Fibroblast of skin of left biceps (primary cell): ENCODE data around the gene SEMA5A.

Experiments used
- DNase-seq, 2 experiments: peaks; one replicate each; pipeline ENCODE4 v3.0.0-alpha.2; 2013; ENCODE audit warnings: low read depth in 2 of 2

The SEMA5A gene, protein sequence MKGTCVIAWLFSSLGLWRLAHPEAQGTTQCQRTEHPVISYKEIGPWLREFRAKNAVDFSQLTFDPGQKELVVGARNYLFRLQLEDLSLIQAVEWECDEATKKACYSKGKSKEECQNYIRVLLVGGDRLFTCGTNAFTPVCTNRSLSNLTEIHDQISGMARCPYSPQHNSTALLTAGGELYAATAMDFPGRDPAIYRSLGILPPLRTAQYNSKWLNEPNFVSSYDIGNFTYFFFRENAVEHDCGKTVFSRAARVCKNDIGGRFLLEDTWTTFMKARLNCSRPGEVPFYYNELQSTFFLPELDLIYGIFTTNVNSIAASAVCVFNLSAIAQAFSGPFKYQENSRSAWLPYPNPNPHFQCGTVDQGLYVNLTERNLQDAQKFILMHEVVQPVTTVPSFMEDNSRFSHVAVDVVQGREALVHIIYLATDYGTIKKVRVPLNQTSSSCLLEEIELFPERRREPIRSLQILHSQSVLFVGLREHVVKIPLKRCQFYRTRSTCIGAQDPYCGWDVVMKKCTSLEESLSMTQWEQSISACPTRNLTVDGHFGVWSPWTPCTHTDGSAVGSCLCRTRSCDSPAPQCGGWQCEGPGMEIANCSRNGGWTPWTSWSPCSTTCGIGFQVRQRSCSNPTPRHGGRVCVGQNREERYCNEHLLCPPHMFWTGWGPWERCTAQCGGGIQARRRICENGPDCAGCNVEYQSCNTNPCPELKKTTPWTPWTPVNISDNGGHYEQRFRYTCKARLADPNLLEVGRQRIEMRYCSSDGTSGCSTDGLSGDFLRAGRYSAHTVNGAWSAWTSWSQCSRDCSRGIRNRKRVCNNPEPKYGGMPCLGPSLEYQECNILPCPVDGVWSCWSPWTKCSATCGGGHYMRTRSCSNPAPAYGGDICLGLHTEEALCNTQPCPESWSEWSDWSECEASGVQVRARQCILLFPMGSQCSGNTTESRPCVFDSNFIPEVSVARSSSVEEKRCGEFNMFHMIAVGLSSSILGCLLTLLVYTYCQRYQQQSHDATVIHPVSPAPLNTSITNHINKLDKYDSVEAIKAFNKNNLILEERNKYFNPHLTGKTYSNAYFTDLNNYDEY

DNA sequence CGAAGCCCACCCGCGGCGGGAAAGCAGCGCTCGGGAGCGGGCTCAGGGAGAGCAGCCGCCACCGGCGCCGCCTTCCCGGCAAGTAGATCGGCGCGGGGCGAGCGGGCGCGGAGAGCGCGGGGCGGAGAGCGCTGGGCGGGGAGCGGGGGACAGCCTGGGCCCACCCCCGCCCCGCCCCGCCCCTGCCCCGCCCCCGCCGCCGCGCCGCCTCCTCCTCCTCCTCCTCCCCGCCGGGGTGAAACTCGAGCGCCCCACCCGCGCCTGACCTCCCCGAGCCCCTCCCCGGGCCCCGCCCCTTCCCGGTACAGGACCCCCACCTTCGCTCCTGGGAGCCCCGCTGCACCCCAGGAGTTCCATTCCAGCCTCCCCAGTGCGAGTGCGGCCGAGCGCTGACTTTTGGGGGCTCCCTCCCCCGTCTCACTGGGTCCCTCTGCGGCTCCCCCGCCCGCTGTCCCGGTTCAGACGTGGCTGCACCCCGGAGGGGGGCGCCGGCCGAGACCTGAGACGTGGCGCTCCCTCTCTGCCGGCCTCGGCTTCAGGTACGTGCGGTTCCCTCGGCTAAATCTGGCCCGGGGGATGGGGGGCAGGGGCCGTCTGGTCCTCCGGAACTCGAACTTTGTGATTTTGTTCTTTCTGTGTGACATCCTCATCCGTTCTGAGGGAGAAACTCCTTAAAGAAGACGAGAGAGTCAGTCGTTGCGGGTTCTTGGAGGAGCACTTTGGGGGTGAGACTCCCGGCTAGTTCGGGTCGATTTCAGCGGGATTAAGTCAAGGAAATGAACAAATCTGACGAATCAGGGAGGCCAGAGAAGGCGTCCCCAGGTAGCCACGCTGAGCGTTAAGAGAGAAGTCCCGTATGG lies at the start of gene SEMA5A:
Gene SEMA5A, minus strand, starts transcription at position 84 of the 860 bp plus-strand sequence. CDS start 166,129 bp downstream, outside the sequence.
- DNase-seq, result no peak

DNA sequence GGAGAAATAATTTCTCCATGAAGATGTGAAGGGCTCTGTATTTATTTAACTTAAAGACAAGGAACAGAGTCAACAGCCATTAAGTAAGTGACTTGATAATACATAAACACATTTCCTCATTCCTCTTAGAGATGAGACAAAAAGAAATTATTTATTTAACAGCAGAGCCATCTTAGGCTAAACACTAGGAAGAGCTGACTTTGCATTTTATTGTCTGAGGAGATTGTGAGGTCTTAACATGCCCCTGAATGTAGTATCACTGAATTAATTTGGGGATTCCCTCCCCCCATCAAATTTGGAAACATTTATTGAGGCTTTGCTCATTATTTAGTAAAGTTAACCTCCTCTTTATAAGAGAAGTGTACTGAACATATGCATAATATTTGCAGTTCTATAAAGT lies 49.0 kb upstream of the SEMA5A start:
- DNase-seq, result no peak

DNA sequence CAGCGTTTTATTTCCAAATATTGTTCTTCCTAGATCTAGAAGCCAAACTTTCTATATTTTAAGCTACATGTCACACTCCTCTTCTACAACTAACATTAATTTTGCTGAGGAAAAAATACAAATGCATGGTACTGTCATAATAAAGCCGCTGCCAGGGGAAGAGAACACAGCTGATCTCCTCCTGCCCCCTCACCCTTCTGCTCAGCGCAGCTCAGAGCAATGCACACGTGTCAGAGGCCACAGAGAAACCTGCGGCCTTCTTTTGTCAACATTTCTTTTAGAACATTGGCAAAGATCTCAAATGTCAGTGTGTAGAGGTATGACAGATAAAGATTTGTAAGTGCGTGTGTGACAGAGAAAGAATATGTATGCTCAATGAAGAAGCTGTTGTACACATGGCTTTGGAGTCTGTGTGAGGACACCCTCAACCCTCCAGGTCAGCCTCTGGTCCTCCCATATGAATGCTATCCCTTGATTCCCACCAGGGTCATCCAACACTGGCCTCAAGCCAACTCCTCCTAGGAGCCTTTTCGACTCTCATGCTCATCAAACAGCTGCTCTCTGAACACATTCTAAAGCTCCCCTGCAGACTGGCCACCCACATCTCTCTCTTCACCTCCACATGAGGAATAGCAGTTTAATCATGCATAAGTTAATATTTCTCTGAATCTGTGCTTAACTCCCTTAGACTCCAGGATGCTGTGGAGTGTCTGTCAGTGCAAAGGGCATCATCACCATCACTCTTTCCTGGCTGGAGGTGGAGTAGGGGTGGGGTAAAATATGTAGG lies 43.4 kb upstream of the SEMA5A start:
- no peak for DNase-seq

DNA sequence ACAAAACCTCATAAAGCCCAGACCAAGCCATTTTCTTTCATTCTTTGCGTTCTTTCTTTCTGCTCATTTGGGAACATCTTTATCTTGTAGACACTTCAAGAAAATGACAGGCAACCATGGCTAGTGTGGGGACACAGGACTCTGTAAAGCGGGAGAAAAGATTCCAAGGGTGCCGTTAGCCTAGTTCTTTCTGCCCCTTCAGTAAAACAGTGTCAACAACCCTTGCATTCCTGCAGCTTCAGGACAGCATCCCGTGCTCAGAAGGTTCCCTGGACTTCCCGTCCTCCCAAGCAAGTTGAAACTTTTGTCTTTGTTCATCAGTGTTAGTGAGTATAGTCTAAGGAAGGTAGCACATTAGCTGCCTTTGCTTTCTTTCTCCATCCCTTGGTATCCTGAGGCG lies 42.4 kb upstream of the SEMA5A start:
- no peak for DNase-seq

DNA sequence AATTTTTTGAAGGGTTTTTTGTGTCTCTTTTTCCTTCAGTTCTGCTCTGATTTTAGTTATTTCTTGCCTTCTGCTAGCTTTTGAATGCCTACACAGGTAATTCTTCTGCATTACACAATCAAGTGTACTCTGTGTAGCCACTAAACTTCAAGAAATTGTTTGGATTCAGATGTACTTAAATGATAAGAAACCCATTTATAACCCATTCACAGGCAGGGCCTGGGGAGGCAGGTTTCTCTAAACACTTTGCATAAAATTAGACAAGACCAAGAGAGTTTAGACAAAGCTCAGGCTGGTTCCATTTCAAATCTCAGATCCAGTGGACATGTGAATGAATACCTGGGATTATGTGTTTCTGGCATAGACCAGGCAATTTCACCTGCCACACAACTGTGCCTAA lies 41.3 kb upstream of the SEMA5A start:
- no peak for DNase-seq

DNA sequence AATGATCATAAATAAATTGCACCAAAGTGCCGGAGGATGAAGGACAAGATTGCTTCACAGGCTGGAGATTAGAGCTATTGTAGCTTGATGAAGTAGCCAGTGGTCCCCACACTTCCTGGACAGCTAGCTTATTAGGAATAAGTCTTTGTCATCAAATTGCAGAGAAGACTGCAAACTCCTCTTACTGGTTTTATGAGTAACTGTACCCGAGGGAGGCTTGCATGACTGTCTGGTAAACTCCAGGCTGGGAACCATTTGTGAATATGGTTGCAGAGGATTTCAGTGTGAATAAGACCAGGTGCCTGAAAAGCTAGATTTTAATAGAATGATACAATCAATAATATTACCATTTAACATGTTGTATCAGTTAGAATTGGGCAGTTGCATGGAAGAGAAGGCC lies 36.5 kb upstream of the SEMA5A start:
- DNase-seq, result no peak

DNA sequence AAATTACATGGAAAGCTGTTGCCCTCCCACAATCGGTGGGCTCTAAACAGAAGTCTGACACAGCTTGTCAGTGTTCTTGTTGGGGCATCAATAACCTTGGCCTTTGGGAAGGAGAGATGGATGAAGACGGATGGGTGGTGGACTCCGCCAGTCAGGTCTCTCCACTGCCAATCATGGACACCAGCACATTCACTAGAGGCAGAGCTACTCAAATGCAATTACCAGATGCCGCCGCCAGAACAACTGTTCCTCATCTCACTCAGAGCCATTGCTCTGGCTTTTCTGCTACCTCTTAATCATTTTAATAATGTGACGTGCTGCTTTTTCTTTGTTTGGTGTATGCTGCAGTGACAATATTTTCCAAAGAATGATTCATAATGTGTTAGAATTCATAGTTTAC lies 27.9 kb upstream of the SEMA5A start:
- no peak for DNase-seq

DNA sequence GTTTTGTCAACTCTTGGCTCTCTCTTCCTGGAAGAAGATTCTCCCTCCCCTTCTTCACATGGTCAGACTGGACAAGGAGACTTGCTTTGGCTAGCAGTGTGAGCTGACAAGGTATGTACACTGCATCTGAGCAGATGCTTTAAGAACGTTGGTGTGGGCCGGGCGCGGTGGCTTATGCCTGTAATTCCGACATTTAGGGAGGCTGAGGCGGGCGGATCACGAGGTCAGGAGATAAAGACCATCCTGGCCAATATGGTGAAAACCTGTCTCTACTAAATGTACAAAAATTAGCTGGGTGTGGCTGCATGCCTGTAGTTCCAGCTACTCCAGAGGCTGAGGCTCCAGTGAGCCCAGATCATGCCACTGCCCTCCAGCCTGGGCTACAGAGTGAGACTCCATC lies 26.4 kb upstream of the SEMA5A start:
- DNase-seq, result no peak

DNA sequence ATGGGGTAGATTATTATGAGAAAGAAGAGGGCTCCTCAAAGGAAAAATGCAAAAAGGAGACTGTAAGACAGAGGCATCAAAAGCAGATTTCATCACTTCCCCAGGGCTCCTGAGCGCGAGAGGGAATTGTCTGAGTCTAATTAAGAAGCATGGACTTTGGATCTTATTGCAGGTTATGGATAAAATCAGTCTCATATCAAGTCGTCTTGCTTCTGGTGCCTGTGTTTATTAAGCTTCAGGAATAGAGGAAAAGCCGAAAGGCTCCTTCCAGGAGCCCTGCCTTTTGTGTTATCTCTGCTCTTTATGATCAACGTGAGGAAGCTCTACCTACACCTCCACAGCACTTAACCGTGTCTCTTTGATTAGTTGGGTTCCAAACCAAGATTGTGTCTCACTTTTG lies 25.0 kb upstream of the SEMA5A start:
- no peak for DNase-seq

DNA sequence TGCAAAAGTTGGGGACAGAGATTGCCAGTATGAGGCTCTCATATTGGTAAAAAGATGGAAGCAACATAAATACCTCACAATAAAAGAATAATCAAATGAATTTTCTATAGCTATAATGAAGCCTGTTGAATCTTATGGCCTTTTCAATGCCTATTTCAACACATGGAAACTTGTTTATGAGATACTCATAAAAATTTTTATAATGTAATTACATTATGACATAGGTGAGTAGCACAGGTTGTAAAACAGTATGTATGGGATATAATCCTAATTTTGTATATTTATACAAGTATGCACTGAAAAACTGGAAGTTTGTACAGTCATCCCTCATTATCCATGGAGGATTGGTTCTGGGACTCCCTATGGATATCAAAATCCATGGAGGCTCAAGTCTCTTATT lies 21.2 kb upstream of the SEMA5A start:
- DNase-seq, result no peak

DNA sequence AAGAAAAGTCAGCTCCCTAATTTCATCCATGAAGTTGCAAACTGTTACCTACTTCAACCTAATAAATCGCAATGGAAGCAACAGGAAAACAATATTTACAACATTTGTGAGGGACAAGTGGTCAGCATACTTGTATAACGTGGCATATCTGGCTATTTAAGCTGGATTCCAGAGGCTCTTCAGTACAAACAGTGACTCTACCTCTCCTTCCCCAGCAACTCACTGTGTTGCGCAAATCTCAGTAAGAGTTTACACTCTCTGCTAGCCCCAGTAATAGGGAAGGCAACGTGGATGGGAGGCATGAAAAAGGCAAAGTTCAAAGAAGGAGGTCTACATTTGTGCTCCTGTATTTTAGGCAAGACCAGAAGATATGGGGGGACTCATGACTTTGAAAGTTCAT lies 18.9 kb upstream of the SEMA5A start:
- DNase-seq, result no peak

DNA sequence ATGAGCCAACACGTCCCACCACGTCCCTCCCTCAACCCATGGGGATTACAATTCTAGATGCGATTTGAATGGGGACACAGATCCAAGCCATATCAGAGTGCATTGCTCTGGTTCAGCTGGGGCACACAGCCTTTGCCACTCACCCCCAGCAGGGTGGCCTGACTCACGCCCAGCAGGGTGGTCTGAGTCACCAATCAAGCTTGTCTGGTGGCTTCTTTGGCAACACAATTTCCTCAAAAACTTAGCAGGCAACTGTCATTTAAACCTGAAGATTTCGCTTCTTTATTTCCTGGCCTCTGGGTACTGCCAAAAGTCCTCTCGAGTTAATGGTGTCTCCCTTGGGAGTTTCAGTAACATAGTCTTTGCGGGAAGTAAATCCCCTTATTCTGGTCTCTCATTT lies 16.3 kb upstream of the SEMA5A start:
- DNase-seq, result no peak

DNA sequence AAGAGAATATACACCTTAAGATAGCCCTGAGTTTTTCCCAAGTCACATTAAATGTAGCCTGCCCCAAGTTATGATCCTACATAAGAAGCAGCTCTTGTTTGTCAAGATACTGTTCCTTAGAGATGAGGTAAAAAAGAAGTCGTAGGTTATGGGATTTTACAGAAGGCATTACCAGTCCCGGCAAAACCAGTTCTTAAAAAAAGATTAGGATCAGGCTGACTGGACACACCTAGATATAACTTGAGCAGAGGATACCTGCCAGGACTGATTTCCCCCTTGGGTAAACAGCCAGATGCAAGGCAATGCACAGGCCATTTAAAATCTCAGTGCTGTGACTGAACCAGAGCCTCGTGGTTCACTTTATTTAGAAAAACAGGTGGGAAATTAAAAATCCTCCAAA lies 14.1 kb upstream of the SEMA5A start:
- no peak for DNase-seq

DNA sequence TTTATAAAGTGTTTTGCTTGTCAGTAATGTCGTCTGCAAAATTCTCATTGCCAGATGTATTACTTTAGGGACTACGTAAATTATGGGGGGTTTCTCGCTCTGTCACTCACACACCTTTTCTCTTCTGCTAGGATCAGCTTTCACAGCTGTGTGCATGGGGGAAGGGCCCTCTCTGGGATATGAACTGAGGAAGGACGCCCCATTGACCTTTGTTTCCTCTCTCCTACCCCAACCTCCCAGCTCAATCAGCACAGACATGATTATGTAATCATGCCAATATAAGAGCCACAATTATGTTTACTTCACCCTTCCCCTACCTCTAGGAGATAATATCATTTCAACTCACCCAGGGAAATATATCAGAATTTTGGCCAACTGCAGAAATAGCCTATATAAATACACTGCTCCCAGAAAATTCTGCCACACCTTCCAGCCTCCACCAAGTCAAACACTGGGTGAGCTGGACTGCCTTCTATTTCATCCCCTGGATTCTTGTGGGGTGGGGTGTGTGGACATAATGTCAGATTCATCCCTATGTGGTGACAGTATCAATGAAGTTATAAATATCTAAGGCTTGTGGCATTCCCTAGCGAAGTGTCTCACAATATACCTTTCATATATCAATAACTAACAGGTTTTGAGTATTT lies 12.6 kb upstream of the SEMA5A start:
- no peak for DNase-seq

DNA sequence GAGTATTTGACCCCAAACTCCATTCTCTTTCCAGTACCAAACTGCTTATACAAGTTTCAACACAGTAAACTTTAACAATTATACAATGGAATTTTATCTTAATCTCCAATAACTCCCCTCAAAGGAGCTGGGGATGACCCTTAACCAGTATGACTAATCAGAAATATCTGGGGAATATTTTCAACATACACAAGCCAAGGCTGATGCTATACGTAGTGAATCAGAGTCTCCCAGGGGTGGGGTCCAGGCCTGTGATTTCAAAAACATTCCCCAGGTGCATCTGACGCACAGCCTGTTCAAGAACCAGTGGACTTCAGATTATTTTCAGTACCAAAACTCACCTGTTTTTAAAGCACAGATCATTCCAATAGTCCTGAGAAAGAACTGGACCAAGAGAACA lies 11.8 kb upstream of the SEMA5A start:
- DNase-seq, result no peak

DNA sequence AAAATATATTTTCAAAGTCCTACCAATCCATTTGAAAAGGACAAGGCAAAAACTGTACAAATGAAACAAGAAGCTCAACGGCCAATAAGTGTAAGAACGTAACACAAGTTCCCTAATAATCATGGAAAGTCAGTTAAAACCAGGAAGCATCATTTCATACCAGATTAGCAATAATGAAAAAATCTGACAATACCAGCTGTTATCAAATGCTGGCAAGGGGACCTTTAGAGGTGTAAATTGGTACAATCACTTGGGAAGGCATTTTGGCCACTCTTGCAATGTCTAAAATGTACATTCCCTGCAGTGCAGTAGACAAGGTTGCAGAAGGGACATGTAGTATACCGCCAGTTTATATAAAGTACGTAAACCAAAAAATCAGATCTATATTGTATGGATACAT lies 10.1 kb upstream of the SEMA5A start:
- no peak for DNase-seq

DNA sequence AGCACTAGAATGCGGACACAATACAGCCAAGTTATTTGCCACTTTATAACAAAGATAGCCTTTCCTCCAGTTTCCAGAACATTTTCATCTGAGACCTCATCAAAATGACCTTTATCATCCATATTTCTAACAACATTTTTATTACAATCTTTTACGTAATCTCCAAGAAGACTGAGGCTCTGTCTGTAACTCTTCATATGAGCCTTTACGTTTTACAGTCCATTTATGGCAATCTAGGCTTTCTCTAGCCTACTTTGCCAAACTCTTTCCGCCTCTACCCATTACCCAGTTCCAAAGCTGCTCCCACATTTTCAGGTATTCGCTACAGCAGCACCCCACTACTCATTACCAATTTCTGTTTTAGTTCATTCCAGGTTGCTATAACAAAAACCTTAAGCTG lies 8.2 kb upstream of the SEMA5A start:
- no peak for DNase-seq

DNA sequence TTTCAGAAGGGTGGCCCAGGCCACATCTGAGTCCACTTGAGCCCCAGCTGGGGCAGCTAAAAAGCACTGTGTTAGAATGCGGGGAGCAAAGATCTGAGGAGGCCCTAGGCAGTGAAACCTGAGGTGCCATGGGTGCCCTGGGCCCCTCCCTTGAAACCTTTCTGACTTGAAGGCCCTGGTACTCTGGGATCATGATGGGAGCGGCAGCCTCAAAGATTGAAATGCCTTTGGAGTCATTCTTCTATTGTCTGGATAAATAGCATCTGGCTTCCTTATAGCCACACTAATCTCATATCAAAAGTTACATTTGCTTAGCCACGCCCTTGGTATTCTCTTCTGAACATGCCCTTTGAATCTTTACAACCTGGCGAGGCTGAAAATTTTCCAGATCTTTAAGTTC lies 7.7 kb upstream of the SEMA5A start:
- no peak for DNase-seq

DNA sequence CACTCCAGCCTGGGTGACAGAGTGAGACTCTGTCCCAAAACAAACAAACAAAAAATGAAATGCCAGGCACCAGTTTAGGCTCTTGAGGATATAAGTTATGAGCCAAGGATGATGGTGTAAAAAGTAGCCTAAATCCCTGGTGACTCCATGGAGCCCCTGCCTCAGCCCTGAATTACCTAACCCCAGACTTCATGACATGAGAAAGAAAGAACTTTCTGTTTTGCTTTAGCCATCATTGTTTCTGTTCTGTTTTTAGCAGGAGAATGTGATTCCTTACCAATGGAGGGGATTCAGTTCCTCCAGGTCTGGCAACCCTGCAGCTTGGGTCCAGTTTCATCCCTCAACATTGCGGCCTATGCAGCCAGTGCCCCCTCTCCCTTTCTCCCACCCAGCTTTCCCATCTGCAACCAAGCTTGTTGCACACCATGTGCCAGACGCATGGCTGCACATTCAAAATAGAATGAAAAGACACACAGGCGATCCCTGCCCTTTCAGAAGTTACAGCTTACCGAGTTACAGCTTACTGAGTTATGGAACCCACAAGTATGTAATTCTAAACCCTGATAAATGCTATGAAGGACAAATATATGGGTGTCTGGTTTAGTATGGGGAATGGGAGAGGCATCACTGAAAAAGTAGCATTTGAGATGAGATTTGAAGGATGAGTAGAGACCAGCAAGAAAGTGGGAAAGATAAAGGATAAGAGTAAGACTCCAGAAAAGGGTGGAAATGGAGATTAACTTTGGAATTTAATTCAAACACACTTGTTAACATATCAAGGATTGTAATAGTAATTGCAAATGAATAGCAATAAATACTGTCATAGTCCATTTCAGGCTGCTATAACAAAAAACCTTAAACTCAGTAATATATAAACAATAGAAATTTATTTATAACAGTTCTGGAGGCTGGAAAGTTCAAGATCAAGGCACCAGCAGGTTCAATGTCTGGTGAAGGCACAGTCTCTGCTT lies 6.0 kb upstream of the SEMA5A start:
- no peak for DNase-seq
